PC-3 (cell line): ENCODE data around the gene EZR. TPM values are rescaled to one million over a fixed set of nuclear protein-coding genes. Genes with fewer than 3 reads are reported as not detected.

Source experiments
- ATAC-seq: fragments of 200-7000 bp; cut with Tn5 transposase; 2 replicates; pipeline ENCODE4 v1.9.1; 2020; ENCODE audit warnings: mild to moderate bottlenecking, moderate library complexity
- BruUV-seq: library from RNA; stranded (reverse); fragments of 400-500 nt; replicated peaks from 2 replicates; lab custom pipeline; 2021; lab: Mats Ljungman, UMichigan
- CTCF ChIA-PET: fragments of 300-600 bp; sonication (Branson Sonifier 250); formaldehyde crosslinking; loops from one replicate; lab custom pipeline; 2022; ENCODE audit warnings: antibody characterized with exemption; lab: Charles Lee
- POLR2A ChIA-PET: fragments of 300-600 bp; sonication (Branson Sonifier 250); formaldehyde crosslinking; loops from one replicate; lab custom pipeline; 2022; ENCODE audit warnings: antibody characterized with exemption; ENCODE audit not compliant: unreplicated experiment; lab: Charles Lee
- DNase-seq: peaks from one replicate; pipeline ENCODE4 v3.0.0-alpha.2; 2015
- H2AFZ ChIP-seq: fragments of 300-600 bp; sonication (generic); 2 replicates; pipeline ENCODE4 v1.6.0; 2016; ENCODE audit warnings: antibody characterized with exemption, low read length
- H3F3A ChIP-seq: fragments of 300-600 bp; sonication (generic); one replicate; pipeline ENCODE4 v1.6.0; 2017; ENCODE audit warnings: antibody characterized with exemption, low read length, control low read depth, mild to moderate bottlenecking; ENCODE audit not compliant: unreplicated experiment
- H3K27ac ChIP-seq: fragments of 300-600 bp; sonication (generic); 2 replicates; pipeline ENCODE4 v1.5.1; 2016; ENCODE audit warnings: mild to moderate bottlenecking, low read length
- H3K27me3 ChIP-seq: fragments of 300-600 bp; sonication (generic); 2 replicates; pipeline ENCODE4 v1.6.1; 2016; ENCODE audit warnings: low read length, mixed read lengths
- H3K36me3 ChIP-seq: fragments of 300-600 bp; sonication (generic); 2 replicates; pipeline ENCODE4 v1.6.1; 2016; ENCODE audit warnings: low read depth, mixed run types, low read length, mixed read lengths
- H3K4me1 ChIP-seq: fragments of 300-600 bp; sonication (generic); 2 replicates; pipeline ENCODE4 v1.5.1; 2016; ENCODE audit warnings: low read length; ENCODE audit not compliant: insufficient read depth
- H3K4me2 ChIP-seq: fragments of 300-600 bp; sonication (generic); 2 replicates; pipeline ENCODE4 v1.6.0; 2016; ENCODE audit warnings: low read length
- H3K4me3 ChIP-seq: fragments of 300-600 bp; sonication (generic); 2 replicates; pipeline ENCODE4 v1.5.1; 2016; ENCODE audit warnings: mild to moderate bottlenecking, low read length, mixed read lengths
- H3K79me2 ChIP-seq: fragments of 300-600 bp; sonication (generic); 2 replicates; pipeline ENCODE4 v1.6.1; 2017; ENCODE audit warnings: low read length, mixed read lengths
- H3K9ac ChIP-seq: fragments of 300-600 bp; sonication (generic); 2 replicates; pipeline ENCODE4 v1.6.0; 2016; ENCODE audit warnings: mild to moderate bottlenecking, low read length
- H3K9me2 ChIP-seq: fragments of 300-600 bp; sonication (generic); replicated peaks from 2 replicates; pipeline ENCODE4 v1.6.1; 2016; ENCODE audit warnings: mixed run types, low read length, mixed read lengths
- H3K9me3 ChIP-seq: fragments of 300-600 bp; sonication (generic); 2 replicates; pipeline ENCODE4 v1.6.1; 2016; ENCODE audit warnings: low read length, mixed read lengths
- H4K20me1 ChIP-seq: fragments of 300-600 bp; sonication (generic); 2 replicates; pipeline ENCODE4 v1.6.1; 2016; ENCODE audit warnings: low read length, mixed read lengths
- EZH2 ChIP-seq: fragments of 300-600 bp; sonication (generic); IDR thresholded peaks from one replicate; pipeline ENCODE4 v1.6.1; 2017; ENCODE audit warnings: antibody characterized with exemption, mild to moderate bottlenecking, low read length; ENCODE audit not compliant: unreplicated experiment
- EZH2phosphoT487 ChIP-seq: fragments of 300-600 bp; sonication (generic); IDR thresholded peaks from 2 replicates; pipeline ENCODE4 v1.6.1; 2018; ENCODE audit warnings: mild to moderate bottlenecking, antibody characterized with exemption, low read length, borderline replicate concordance
- intact Hi-C: fragments of 100-400 bp; cut with micrococcal nuclease; formaldehyde crosslinking; loops from 2 replicates; pipeline ENCODE4 v1.9.0; 2023
- total RNA-seq: library from RNA; depleted of rRNA; stranded (reverse); fragments of >200 nt; gene quantifications from 2 replicates; pipeline ENCODE4 v1.2.3, GENCODE V29; 2014
- TF ChIP-seq, protein P1 (sequence below): fragments of 300-600 bp; sonication (generic); conservative IDR thresholded peaks from 2 replicates; pipeline ENCODE4 v1.5.1; 2017; ENCODE audit warnings: antibody characterized with exemption, low read depth, mild to moderate bottlenecking, low read length

EZR gene
- total RNA-seq, 1 experiment from 2014 or later: 182 TPM

DNA sequence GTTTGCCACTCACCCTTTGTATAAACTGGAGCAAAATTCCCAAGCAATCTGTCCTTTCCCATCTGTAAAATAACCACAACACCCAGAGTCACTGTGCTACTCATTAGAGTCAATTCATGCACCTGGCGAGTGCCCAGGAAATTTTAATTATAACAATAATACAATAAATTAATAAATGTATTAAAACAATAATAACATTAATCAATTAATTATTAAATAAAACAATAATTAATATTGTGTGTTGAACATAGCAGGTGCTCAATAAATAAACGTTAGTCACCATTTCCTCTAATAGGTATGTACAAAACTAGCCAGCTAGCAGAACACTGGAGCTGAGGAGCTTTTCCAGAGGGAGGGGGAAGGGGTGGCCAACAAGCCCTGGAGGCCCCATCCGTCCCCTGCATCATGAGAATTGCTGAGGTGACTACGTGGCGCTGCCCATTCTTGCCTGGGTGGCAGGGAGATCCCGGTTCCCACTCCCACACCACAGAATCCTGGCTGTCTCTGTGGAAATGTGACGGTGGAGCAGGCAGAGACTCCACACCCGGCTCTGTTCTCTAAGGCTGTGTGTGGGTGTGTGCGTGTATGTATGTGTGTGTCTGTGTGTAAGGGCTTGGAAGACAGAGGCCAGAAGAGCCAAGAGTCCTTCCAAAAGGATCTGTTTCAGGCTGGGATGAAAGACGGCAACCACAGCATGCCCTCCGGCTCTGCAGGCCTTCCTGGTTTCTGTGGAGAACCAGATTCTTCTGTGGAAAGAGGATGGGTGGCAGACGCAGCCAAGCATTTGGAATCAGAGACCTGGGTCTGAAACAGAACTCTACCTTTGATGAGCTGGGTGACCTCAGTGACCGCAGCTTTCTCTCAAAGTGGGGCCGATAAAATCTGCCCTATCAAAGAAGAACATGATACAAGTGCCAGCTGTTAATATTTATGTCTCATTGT, 18.8 kb upstream of the EZR start:
- H3K4me1 ChIP-seq: no peaks in the 10 kb centered on the region
- ChIA-PET POLR2A (no interaction called here), CTCF (no interaction called here)
- H2AFZ ChIP-seq: no peak overlapping the region
- no peaks in the 10 kb centered on the region for H3K27me3 ChIP-seq
- no peak overlapping the region for H3K27ac ChIP-seq
- TF ChIP-seq, protein P1, sequence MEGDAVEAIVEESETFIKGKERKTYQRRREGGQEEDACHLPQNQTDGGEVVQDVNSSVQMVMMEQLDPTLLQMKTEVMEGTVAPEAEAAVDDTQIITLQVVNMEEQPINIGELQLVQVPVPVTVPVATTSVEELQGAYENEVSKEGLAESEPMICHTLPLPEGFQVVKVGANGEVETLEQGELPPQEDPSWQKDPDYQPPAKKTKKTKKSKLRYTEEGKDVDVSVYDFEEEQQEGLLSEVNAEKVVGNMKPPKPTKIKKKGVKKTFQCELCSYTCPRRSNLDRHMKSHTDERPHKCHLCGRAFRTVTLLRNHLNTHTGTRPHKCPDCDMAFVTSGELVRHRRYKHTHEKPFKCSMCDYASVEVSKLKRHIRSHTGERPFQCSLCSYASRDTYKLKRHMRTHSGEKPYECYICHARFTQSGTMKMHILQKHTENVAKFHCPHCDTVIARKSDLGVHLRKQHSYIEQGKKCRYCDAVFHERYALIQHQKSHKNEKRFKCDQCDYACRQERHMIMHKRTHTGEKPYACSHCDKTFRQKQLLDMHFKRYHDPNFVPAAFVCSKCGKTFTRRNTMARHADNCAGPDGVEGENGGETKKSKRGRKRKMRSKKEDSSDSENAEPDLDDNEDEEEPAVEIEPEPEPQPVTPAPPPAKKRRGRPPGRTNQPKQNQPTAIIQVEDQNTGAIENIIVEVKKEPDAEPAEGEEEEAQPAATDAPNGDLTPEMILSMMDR: no peak
- no peak for TF ChIP-seq EZH2
- no peak for TF ChIP-seq EZH2phosphoT487
- DNase-seq: no peak
- H3K4me3 ChIP-seq: no peak overlapping the region
- H3K79me2 ChIP-seq: no peaks in the 10 kb centered on the region
- ATAC-seq: no peak
- no peaks in the 10 kb centered on the region for H3K36me3 ChIP-seq
- BruUV-seq: no TSS peak
- no peak overlapping the region for H3K4me2 ChIP-seq
- intact Hi-C loops: no loop called here
- H4K20me1 ChIP-seq: no peaks in the 10 kb centered on the region
- no peak overlapping the region for H3K9ac ChIP-seq
- no peaks in the 10 kb centered on the region for H3K9me3 ChIP-seq
- H3F3A ChIP-seq: no peaks in the 10 kb centered on the region
- no peaks in the 10 kb centered on the region for H3K9me2 ChIP-seq

DNA sequence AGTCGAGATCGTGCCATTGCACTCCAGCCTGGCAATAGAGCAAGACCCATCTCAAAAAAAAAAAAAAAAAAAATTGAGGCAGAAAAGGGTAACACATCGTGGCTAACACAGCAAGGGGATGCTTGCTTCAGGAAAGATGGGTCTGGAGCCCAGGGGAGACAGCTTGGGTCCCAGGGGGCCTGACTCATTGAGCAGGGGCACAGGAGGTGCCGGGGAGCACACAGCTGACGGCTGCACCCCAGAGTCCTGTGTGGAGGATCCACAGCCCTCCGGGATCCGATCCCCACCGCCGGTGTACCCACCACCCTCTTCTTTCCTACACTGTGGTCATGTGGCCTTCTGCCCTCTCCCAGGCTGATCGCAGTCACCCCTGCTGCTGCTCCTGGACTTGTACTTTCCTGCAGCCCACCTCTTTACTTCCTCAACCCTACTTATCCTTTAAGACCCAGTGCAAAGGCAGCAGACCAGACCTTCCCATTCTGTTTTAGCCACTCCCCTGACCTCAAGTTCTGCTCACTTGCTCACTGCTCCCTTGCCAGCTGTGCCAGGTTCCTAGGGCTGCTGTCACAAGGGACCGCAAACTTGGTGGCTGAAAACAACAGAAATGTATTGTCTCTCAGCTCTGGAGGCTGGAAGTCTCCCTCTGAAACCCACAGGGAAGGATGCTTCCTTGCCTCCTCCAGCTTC, 17.6 kb upstream of the EZR start:
- ChIA-PET POLR2A (no interaction called here), CTCF (no interaction called here)
- DNase-seq: no peak
- Histone ChIP-seq H3K4me1 (no peaks in the 10 kb centered on the region), H4K20me1 (no peaks in the 10 kb centered on the region), H3K9me3 (no peaks in the 10 kb centered on the region), H3K9ac (no peak overlapping the region), H3K9me2 (no peaks in the 10 kb centered on the region), H3K4me3 (no peak overlapping the region), H2AFZ (no peak overlapping the region), H3K79me2 (no peaks in the 10 kb centered on the region), H3K27me3 (no peaks in the 10 kb centered on the region), H3K36me3 (no peaks in the 10 kb centered on the region), H3K27ac (no peak overlapping the region), H3F3A (no peaks in the 10 kb centered on the region), H3K4me2 (no peak overlapping the region)
- no peak for ATAC-seq
- TF ChIP-seq, protein P1: no peak
- no peak for TF ChIP-seq EZH2phosphoT487
- TF ChIP-seq EZH2: no peak
- no TSS peak for BruUV-seq
- intact Hi-C loops: no loop called here
